Endothelial cell of umbilical vein (primary cell): ENCODE measurements around the gene MTARC1. TPM values are rescaled to one million over a fixed set of nuclear protein-coding genes. Genes with fewer than 3 reads are reported as not detected.

Experiments
- BruUV-seq: library from RNA; stranded (reverse); fragments of 400-500 nt; replicated peaks from 2 replicates; lab custom pipeline; 2021; lab: Mats Ljungman, UMichigan
- CTCF ChIA-PET: fragments of 300-600, 350-600 bp; sonication (Branson Sonifier 250); formaldehyde crosslinking; loops from one replicate; lab custom pipeline; 2021; ENCODE audit warnings: antibody characterized with exemption, inconsistent platforms; lab: Charles Lee
- POLR2A ChIA-PET: fragments of 300-600, 350-600 bp; sonication (Branson Sonifier 250); formaldehyde crosslinking; loops from one replicate; lab custom pipeline; 2021; ENCODE audit warnings: antibody characterized with exemption, inconsistent platforms; lab: Charles Lee
- DNase-seq: peaks from one replicate; pipeline ENCODE4 v3.0.0-alpha.2; 2011; ENCODE audit warnings: low read depth, low spot score
- FAIRE-seq: peaks from 2 replicates; lab custom pipeline; 2011; peaks lifted over from hg19 to GRCh38; lab: Jason Lieb, UNC
- H2AFZ ChIP-seq: 2 replicates; pipeline ENCODE4 v1.6.0; 2012; ENCODE audit warnings: low read depth, low read length, control low read depth, inconsistent platforms
- H3K27ac ChIP-seq: 2 replicates; pipeline ENCODE4 v1.5.1; 2011; ENCODE audit warnings: low read depth, mild to moderate bottlenecking, control low read depth, low read length, moderate library complexity; ENCODE audit not compliant: insufficient read depth
- H3K27me3 ChIP-seq, 2 experiments: 2 replicates each; pipeline versions ENCODE4 v1.6.0 to v1.6.1; 2011; ENCODE audit warnings: low read length in 2 of 2, mixed read lengths in 1 of 2; ENCODE audit not compliant: control insufficient read depth in 2 of 2, insufficient read depth in 2 of 2
- H3K36me3 ChIP-seq, 2 experiments: 2 replicates in 1 of 2; 3 replicates in 1 of 2; pipeline ENCODE4 v1.5.1; 2011; ENCODE audit warnings: low read length in 2 of 2, mild to moderate bottlenecking in 1 of 2, moderate library complexity in 1 of 2; ENCODE audit not compliant: control insufficient read depth in 2 of 2, insufficient read depth in 2 of 2; ENCODE audit errors: extremely low read depth in 1 of 2
- H3K4me1 ChIP-seq: 3 replicates; pipeline ENCODE4 v1.5.1; 2011; ENCODE audit warnings: mild to moderate bottlenecking, low read length; ENCODE audit not compliant: control insufficient read depth, insufficient read depth; ENCODE audit errors: extremely low read depth
- H3K4me2 ChIP-seq: 2 replicates; pipeline ENCODE4 v1.6.1; 2011; ENCODE audit warnings: low read length, control low read depth, mixed read lengths; ENCODE audit not compliant: insufficient read depth
- H3K4me3 ChIP-seq, 3 experiments: fragments of 200-600 bp in 1 of 3; sonication (generic), shearing (Covaris generic) in 1 of 3; replicated peaks in 1 of 3; 2 replicates each; pipeline ENCODE4 v1.5.1; 2011 to 2016; ENCODE audit warnings: control low read depth in 3 of 3, low read length in 3 of 3, mild to moderate bottlenecking in 2 of 3, inconsistent platforms in 1 of 3, low read depth in 1 of 3, moderate library complexity in 1 of 3; ENCODE audit not compliant: insufficient read depth in 1 of 3
- H3K79me2 ChIP-seq: 2 replicates; pipeline ENCODE4 v1.6.0; 2012; ENCODE audit warnings: low read length, inconsistent platforms; ENCODE audit not compliant: control insufficient read depth, insufficient read depth
- H3K9ac ChIP-seq: replicated peaks from 2 replicates; pipeline ENCODE3; 2011; ENCODE audit warnings: low read length, control low read depth; ENCODE audit not compliant: insufficient read depth; ENCODE audit errors: extremely low read depth
- H3K9me1 ChIP-seq: replicated peaks from 3 replicates; pipeline ENCODE4 v1.6.0; 2011; ENCODE audit warnings: mild to moderate bottlenecking, low read length; ENCODE audit not compliant: control insufficient read depth, insufficient read depth; ENCODE audit errors: extremely low read depth
- H3K9me3 ChIP-seq: replicated peaks from 2 replicates; pipeline ENCODE4 v1.5.1; 2012; ENCODE audit warnings: low read length, inconsistent platforms; ENCODE audit not compliant: control insufficient read depth, insufficient read depth
- H4K20me1 ChIP-seq: replicated peaks from 2 replicates; pipeline ENCODE3; 2011; ENCODE audit warnings: mild to moderate bottlenecking, low read length; ENCODE audit not compliant: control insufficient read depth, insufficient read depth; ENCODE audit errors: extremely low read depth
- EZH2 ChIP-seq: IDR thresholded peaks from 2 replicates; pipeline ENCODE4 v1.6.1; 2012; ENCODE audit warnings: borderline replicate concordance, low read depth, mild to moderate bottlenecking, moderate library complexity, low read length, inconsistent platforms; ENCODE audit not compliant: severe bottlenecking
- FOS ChIP-seq: IDR thresholded peaks from 2 replicates; pipeline ENCODE4 v1.6.1; 2011; ENCODE audit warnings: mild to moderate bottlenecking, low read length, moderate library complexity, borderline replicate concordance; ENCODE audit not compliant: insufficient read depth
- GATA2 ChIP-seq: IDR thresholded peaks from 2 replicates; pipeline ENCODE4 v1.7.0; 2011; ENCODE audit warnings: low read depth, mild to moderate bottlenecking, moderate library complexity, mixed read lengths, low read length; ENCODE audit not compliant: insufficient read length, insufficient read depth
- JUN ChIP-seq: IDR thresholded peaks from 2 replicates; pipeline ENCODE4 v1.6.1; 2011; ENCODE audit warnings: borderline replicate concordance, low read depth; ENCODE audit not compliant: insufficient read length, insufficient read depth
- MYC ChIP-seq: IDR thresholded peaks from one replicate; pipeline ENCODE4 v1.6.1; 2011; ENCODE audit warnings: mild to moderate bottlenecking, low read depth, low read length
- POLR2A ChIP-seq: IDR thresholded peaks from 2 replicates; pipeline ENCODE4 v1.6.1; 2012; ENCODE audit warnings: low read depth, mild to moderate bottlenecking, control low read depth, low read length
- POLR2AphosphoS5 ChIP-seq: IDR thresholded peaks from 2 replicates; pipeline ENCODE4 v1.6.1; 2012; ENCODE audit warnings: low read depth, mild to moderate bottlenecking, control low read depth, low read length, moderate library complexity; ENCODE audit not compliant: insufficient read depth
- dilution Hi-C: fragments of 300-500 bp; cut with MboI; formaldehyde crosslinking; loops from one replicate; pipeline ENCODE4 v1.15.0; 2019; ENCODE audit warnings: low sequenced_read_pairs; ENCODE audit not compliant: extremely low pct_ligation_motif_present
- intact Hi-C: fragments of 100-400 bp; cut with micrococcal nuclease; formaldehyde crosslinking; loops from one replicate; pipeline ENCODE4 v1.10.0; 2022
- polyA plus RNA-seq, 4 experiments: library from polyadenylated mRNA; depleted of rRNA in 3 of 4; stranded (reverse) in 3 of 4; unstranded in 1 of 4; fragments of >200 nt; gene quantifications; 2 replicates each; pipeline versions ENCODE4 v1.2.1 to v1.2.3, GENCODE V29; 2011 to 2012; ENCODE audit warnings: missing spikeins in 1 of 4
- total RNA-seq: library from RNA; stranded (reverse); gene quantifications from 2 replicates; pipeline ENCODE4 v1.2.3, GENCODE V29; 2021
- TF ChIP-seq, protein P1 (sequence below): IDR thresholded peaks from 2 replicates; pipeline ENCODE4 v1.6.1; 2011; ENCODE audit not compliant: insufficient read depth, insufficient read length
- TF ChIP-seq, protein P2 (sequence below), 2 donors: IDR thresholded peaks; 1 replicate in 1 of 2; 2 replicates in 1 of 2; pipeline ENCODE4 v1.5.1; 2011; ENCODE audit warnings: low read length in 2 of 2, mild to moderate bottlenecking in 2 of 2, moderate library complexity in 2 of 2, control low read depth in 1 of 2, inconsistent platforms in 1 of 2, low read depth in 1 of 2; ENCODE audit not compliant: insufficient read depth in 1 of 2; ENCODE audit errors: extremely low read depth in 1 of 2

The MTARC1 gene
- total and polyA plus RNA-seq, 2 donors (not counting 3 experiments of a cell fraction or from before 2014, with no cell fraction given), result 0.43 to 3.5 TPM

DNA sequence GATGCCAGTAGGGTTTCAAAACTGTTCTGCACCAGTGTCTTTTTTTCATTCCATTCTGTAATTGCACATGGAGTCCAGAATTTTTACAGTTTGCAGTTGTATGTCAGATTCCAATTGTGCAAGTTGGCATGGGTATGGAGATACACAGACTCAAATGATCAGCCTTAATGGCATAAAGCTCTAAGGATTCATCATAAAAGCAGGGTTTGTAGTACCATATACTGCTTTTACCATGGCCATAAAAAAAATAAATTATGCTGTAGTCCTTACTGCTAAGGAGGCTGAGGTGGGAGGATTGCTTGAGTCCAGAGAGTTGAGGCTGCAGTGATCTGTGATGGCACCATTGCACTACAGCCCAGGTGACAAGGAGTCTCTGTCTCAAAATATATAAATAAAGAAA is 10.3 kb downstream of the MTARC1 start:
- FAIRE-seq (no peak), DNase-seq (no peak)
- H3K4me2 ChIP-seq, result no peak overlapping the region
- no peak overlapping the region for H3K9ac ChIP-seq
- no peaks in the 10 kb centered on the region for H4K20me1 ChIP-seq
- H3K36me3 ChIP-seq, result no peaks in the 10 kb centered on the region
- TF ChIP-seq EZH2 (no peak), FOS (no peak), POLR2AphosphoS5 (no peak), GATA2 (no peak), MYC (no peak)
- TF ChIP-seq, protein P1, sequence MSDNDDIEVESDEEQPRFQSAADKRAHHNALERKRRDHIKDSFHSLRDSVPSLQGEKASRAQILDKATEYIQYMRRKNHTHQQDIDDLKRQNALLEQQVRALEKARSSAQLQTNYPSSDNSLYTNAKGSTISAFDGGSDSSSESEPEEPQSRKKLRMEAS, result no peak
- no peak overlapping the region for H2AFZ ChIP-seq
- H3K9me3 ChIP-seq, result no peaks in the 10 kb centered on the region
- intact Hi-C loops, result no loop called here
- no TSS peak for BruUV-seq
- ChIA-PET CTCF (no interaction called here), POLR2A (no interaction called here)
- no peaks in the 10 kb centered on the region for H3K27me3 ChIP-seq
- no peaks in the 10 kb centered on the region for H3K79me2 ChIP-seq
- no peaks in the 10 kb centered on the region for H3K9me1 ChIP-seq
- no peaks in the 10 kb centered on the region for H3K4me1 ChIP-seq
- dilution Hi-C loops, result no loop called here
- no peak overlapping the region for H3K4me3 ChIP-seq
- no peak overlapping the region for H3K27ac ChIP-seq

- H3K4me3 ChIP-seq, result no peak overlapping the region
- CTCF ChIA-PET, result no interaction called here
- dilution Hi-C loops, result no loop called here
- H3K9me1 ChIP-seq, result no peaks in the 10 kb centered on the region
- H3K4me2 ChIP-seq, result no peak overlapping the region
- intact Hi-C loops, result no loop called here
- H3K27ac ChIP-seq, result no peak overlapping the region
- no peaks in the 10 kb centered on the region for H4K20me1 ChIP-seq
- DNase-seq, result no peak
- H3K36me3 ChIP-seq, result no peaks in the 10 kb centered on the region
- no peaks in the 10 kb centered on the region for H3K9me3 ChIP-seq
- no peaks in the 10 kb centered on the region for H3K79me2 ChIP-seq
- no peak for FAIRE-seq
- BruUV-seq, result no TSS peak
- no peaks in the 10 kb centered on the region for H3K4me1 ChIP-seq
- no peak overlapping the region for H3K9ac ChIP-seq
- TF ChIP-seq, protein P1, result no peak
- TF ChIP-seq FOS, result no peak
- no peak for TF ChIP-seq POLR2A
- TF ChIP-seq, protein P2, sequence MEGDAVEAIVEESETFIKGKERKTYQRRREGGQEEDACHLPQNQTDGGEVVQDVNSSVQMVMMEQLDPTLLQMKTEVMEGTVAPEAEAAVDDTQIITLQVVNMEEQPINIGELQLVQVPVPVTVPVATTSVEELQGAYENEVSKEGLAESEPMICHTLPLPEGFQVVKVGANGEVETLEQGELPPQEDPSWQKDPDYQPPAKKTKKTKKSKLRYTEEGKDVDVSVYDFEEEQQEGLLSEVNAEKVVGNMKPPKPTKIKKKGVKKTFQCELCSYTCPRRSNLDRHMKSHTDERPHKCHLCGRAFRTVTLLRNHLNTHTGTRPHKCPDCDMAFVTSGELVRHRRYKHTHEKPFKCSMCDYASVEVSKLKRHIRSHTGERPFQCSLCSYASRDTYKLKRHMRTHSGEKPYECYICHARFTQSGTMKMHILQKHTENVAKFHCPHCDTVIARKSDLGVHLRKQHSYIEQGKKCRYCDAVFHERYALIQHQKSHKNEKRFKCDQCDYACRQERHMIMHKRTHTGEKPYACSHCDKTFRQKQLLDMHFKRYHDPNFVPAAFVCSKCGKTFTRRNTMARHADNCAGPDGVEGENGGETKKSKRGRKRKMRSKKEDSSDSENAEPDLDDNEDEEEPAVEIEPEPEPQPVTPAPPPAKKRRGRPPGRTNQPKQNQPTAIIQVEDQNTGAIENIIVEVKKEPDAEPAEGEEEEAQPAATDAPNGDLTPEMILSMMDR (IDR thresholded peaks at IDR 0.05; ENCODE audit: extremely low read depth in 1 of 2, insufficient read depth in 1 of 2, low read depth in 1 of 2, low read length in 2 of 2), result no peak
- TF ChIP-seq POLR2AphosphoS5, result no peak
- no peak for TF ChIP-seq EZH2
- no peak for TF ChIP-seq JUN
- TF ChIP-seq GATA2, result no peak
- TF ChIP-seq MYC, result no peak
- POLR2A ChIA-PET, result no interaction called here
- H3K27me3 ChIP-seq, result no peaks in the 10 kb centered on the region
- H2AFZ ChIP-seq, result no peak overlapping the region
These were observed 10.8 kb downstream of the MTARC1 start for GRCh38 chr1:220797553-220797952.
